Mesendoderm (in vitro differentiated cells): Measurements from ENCODE around the gene ZBTB49.

Experiments used
- DNase-seq: peaks from one replicate; pipeline ENCODE4 v3.0.0; 2013
- H2AK5ac ChIP-seq: 2 replicates; pipeline ENCODE4 v1.6.1; 2013; ENCODE audit warnings: low read length, inconsistent platforms
- H2BK120ac ChIP-seq: 2 replicates; pipeline ENCODE4 v1.6.1; 2013; ENCODE audit warnings: low read depth, mild to moderate bottlenecking, low read length, moderate library complexity, mixed read lengths
- H2BK15ac ChIP-seq: replicated peaks from 2 replicates; pipeline ENCODE4 v1.6.1; 2013; ENCODE audit warnings: low read depth, mild to moderate bottlenecking, moderate library complexity
- H2BK5ac ChIP-seq: 2 replicates; pipeline ENCODE4 v1.6.1; 2013; ENCODE audit warnings: low read length, inconsistent platforms
- H3K18ac ChIP-seq: 2 replicates; pipeline ENCODE4 v1.6.1; 2013; ENCODE audit warnings: mild to moderate bottlenecking, low read length, mixed read lengths
- H3K23ac ChIP-seq: one replicate; pipeline ENCODE4 v1.6.1; 2013; ENCODE audit warnings: low read length
- H3K27ac ChIP-seq: 2 replicates; pipeline ENCODE4 v1.5.1; 2013; ENCODE audit warnings: low read depth, mild to moderate bottlenecking, inconsistent platforms, low read length, moderate library complexity
- H3K27me3 ChIP-seq: 2 replicates; pipeline ENCODE4 v1.6.1; 2013; ENCODE audit warnings: low read length, control low read depth, mild to moderate bottlenecking, inconsistent platforms; ENCODE audit not compliant: insufficient read depth, poor library complexity
- H3K36me3 ChIP-seq: 2 replicates; pipeline ENCODE4 v1.6.1; 2013; ENCODE audit warnings: low read length, inconsistent platforms; ENCODE audit not compliant: control insufficient read depth, insufficient read depth
- H3K4ac ChIP-seq: one replicate; pipeline ENCODE4 v1.6.1; 2013; ENCODE audit warnings: low read depth, mild to moderate bottlenecking, low read length, moderate library complexity
- H3K4me1 ChIP-seq: 2 replicates; pipeline ENCODE4 v1.6.1; 2013; ENCODE audit warnings: low read depth, low read length, inconsistent platforms; ENCODE audit not compliant: control insufficient read depth
- H3K4me2 ChIP-seq: 2 replicates; pipeline ENCODE4 v1.6.1; 2013; ENCODE audit warnings: low read length
- H3K4me3 ChIP-seq: 2 replicates; pipeline ENCODE4 v1.5.1; 2013; ENCODE audit warnings: mild to moderate bottlenecking, low read length
- H3K56ac ChIP-seq: one replicate; pipeline ENCODE4 v1.6.1; 2013; ENCODE audit warnings: low read length
- H3K79me1 ChIP-seq: 2 replicates; pipeline ENCODE4 v1.6.1; 2013; ENCODE audit warnings: low read length, inconsistent platforms
- H3K79me2 ChIP-seq: 2 replicates; pipeline ENCODE4 v1.6.1; 2013; ENCODE audit warnings: mild to moderate bottlenecking, low read length; ENCODE audit not compliant: control insufficient read depth, insufficient read depth
- H3K9ac ChIP-seq: 2 replicates; pipeline ENCODE4 v1.6.1; 2013; ENCODE audit warnings: low read length, inconsistent platforms
- H4K5ac ChIP-seq: one replicate; pipeline ENCODE4 v1.6.1; 2013; ENCODE audit warnings: low read length
- H4K8ac ChIP-seq: one replicate; pipeline ENCODE4 v1.6.1; 2013; ENCODE audit warnings: low read depth, mild to moderate bottlenecking, control low read depth, low read length, moderate library complexity
- WGBS: extraction: QIAGEN DNeasy Blood & Tissue Kit; methylation state at CpG from one replicate; pipeline ENCODE4 v1.1.7; 2013; ENCODE audit warnings: low lambda C conversion rate, missing lambda C conversion rate; ENCODE audit not compliant: insufficient coverage; ENCODE audit errors: extremely low coverage; 5-methylcytosine and 5-hydroxymethylcytosine counted together

The ZBTB49 gene

GRCh38 chr4:4364486-4365208, 74.6 kb downstream of the ZBTB49 start:
- Histone ChIP-seq H3K79me1 (no peaks in the 10 kb centered on the region), H3K18ac (no peak overlapping the region), H3K27me3 (no peaks in the 10 kb centered on the region), H3K4me3 (no peak overlapping the region), H3K79me2 (no peaks in the 10 kb centered on the region), H2BK5ac (no peak overlapping the region), H2BK120ac (no peak overlapping the region), H3K4ac (no peak overlapping the region), H4K5ac (no peak overlapping the region), H2AK5ac (no peak overlapping the region), H3K23ac (no peak overlapping the region), H3K56ac (no peak overlapping the region), H2BK15ac (no peak overlapping the region), H3K4me2 (no peak overlapping the region), H3K9ac (no peak overlapping the region), H3K27ac (no peak overlapping the region), H3K36me3 (no peaks in the 10 kb centered on the region), H3K4me1 (no peaks in the 10 kb centered on the region), H4K8ac (no peak overlapping the region)
- no CpG with 5 or more reads among the region's 9 CpGs for WGBS
- DNase-seq = peak; percentile 78

- Histone ChIP-seq H3K79me1 (no peaks in the 10 kb centered on the region), H3K4me2 (no peak overlapping the region), H3K27ac (no peak overlapping the region), H3K36me3 (no peaks in the 10 kb centered on the region), H4K5ac (no peak overlapping the region), H3K4me3 (no peak overlapping the region), H3K56ac (peak overlapping the region; percentile 15), H3K18ac (no peak overlapping the region), H2BK120ac (no peak overlapping the region), H3K27me3 (no peaks in the 10 kb centered on the region), H3K4ac (no peak overlapping the region), H4K8ac (no peak overlapping the region), H3K23ac (no peak overlapping the region), H3K79me2 (no peaks in the 10 kb centered on the region), H2BK5ac (no peak overlapping the region), H3K4me1 (no peaks in the 10 kb centered on the region), H2BK15ac (no peak overlapping the region), H2AK5ac (no peak overlapping the region), H3K9ac (no peak overlapping the region)
- DNase-seq = no peak
- no CpG with 5 or more reads among the region's 11 CpGs for WGBS
Measured at GRCh38 chr4:4368809-4369580, 78.9 kb downstream of the ZBTB49 start.
